Tibial nerve (tissue), 4 donors: Measurements from ENCODE around the gene IDS. TPM values are rescaled to one million over a fixed set of nuclear protein-coding genes. Genes with fewer than 3 reads are reported as not detected.

Source experiments
- DNase-seq, 2 donors: peaks; one replicate each; pipeline ENCODE4 v3.0.0-alpha.2; 2019; ENCODE audit warnings: low spot score in 2 of 2
- H3K27ac ChIP-seq, 4 donors: fragments of 200-600 bp; sonication (generic) in 3 of 4; one replicate each; pipeline ENCODE4 v1.5.1; 2017 to 2019; ENCODE audit warnings: mild to moderate bottlenecking in 1 of 4
- H3K27me3 ChIP-seq, 2 donors: fragments of 200-600 bp; sonication (generic) in 1 of 2; one replicate each; pipeline versions ENCODE4 v1.5.1 to v1.6.0; 2017 to 2019
- H3K36me3 ChIP-seq, 3 donors: fragments of 200-600 bp; sonication (generic); one replicate each; pipeline ENCODE4 v1.5.1; 2018 to 2019
- H3K4me1 ChIP-seq, 4 donors: fragments of 200-600 bp; sonication (generic) in 3 of 4; one replicate each; pipeline ENCODE4 v1.5.1; 2017 to 2019
- H3K4me3 ChIP-seq, 4 donors: fragments of 200-600 bp; sonication (generic) in 3 of 4; one replicate each; pipeline ENCODE4 v1.5.1; 2017 to 2019; ENCODE audit warnings: mild to moderate bottlenecking in 1 of 4, moderate library complexity in 1 of 4
- H3K9me3 ChIP-seq, 4 donors: fragments of 200-600 bp; sonication (generic) in 3 of 4; one replicate each; pipeline ENCODE4 v1.5.1; 2017 to 2019
- EP300 ChIP-seq, 2 donors: sonication (generic); formaldehyde crosslinking; IDR thresholded peaks; one replicate each; pipeline ENCODE4 v1.6.1; 2017; ENCODE audit warnings: antibody characterized with exemption in 2 of 2, mild to moderate bottlenecking in 1 of 2
- POLR2A ChIP-seq, 2 donors: fragments of 450-650 bp; IDR thresholded peaks; one replicate each; pipeline ENCODE4 v1.6.1; 2017; ENCODE audit warnings: antibody characterized with exemption in 2 of 2, mild to moderate bottlenecking in 2 of 2, moderate library complexity in 2 of 2
- WGBS, 2 donors: methylation state at CpG; one replicate each; pipeline ENCODE4 v1.1.5; 2018; 5-methylcytosine and 5-hydroxymethylcytosine counted together
- total RNA-seq, 4 donors: library from RNA; depleted of rRNA; stranded (reverse); fragments of >200 nt; gene quantifications; one replicate each; pipeline ENCODE4 v1.1.0, GENCODE V29; 2016
- TF ChIP-seq, protein P1 (sequence below), 5 experiments: fragments of 200-600 bp in 3 of 5; fragments of 450-650 bp in 2 of 5; sonication (generic) in 3 of 5; IDR thresholded peaks; one replicate each; pipeline ENCODE4 v1.5.1; 2016 to 2019; ENCODE audit warnings: antibody characterized with exemption in 5 of 5, mild to moderate bottlenecking in 3 of 5, moderate library complexity in 2 of 5

IDS gene
- total RNA-seq, 4 donors from 2014 or later, result 68.4 to 118 (median 92.4) TPM

DNA sequence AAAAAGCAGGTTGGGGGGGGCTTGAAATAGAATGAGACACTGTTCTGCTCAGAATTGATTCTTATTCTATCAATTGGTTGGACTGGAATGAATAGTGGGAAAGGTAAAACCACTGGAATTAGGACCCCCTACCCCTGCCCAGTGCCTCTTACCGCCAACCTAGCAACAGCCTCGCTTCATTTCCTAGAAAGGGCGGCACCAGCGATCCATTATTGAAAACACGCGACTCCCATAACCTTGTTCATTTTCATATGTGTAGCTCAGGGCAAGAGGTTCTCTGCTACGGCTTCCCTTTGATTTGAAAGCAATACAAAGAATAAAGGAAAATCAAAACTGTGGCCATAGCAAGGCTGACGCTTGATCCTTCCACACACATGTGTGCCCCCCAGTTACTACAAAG is 33.7 kb downstream of the IDS start:
- H3K27me3 ChIP-seq, result no peaks in the 10 kb centered on the region
- H3K36me3 ChIP-seq, result no peaks in the 10 kb centered on the region
- DNase-seq, result no peak
- no peak for TF ChIP-seq POLR2A (IDR thresholded peaks at IDR 0.05)
- TF ChIP-seq, protein P1, sequence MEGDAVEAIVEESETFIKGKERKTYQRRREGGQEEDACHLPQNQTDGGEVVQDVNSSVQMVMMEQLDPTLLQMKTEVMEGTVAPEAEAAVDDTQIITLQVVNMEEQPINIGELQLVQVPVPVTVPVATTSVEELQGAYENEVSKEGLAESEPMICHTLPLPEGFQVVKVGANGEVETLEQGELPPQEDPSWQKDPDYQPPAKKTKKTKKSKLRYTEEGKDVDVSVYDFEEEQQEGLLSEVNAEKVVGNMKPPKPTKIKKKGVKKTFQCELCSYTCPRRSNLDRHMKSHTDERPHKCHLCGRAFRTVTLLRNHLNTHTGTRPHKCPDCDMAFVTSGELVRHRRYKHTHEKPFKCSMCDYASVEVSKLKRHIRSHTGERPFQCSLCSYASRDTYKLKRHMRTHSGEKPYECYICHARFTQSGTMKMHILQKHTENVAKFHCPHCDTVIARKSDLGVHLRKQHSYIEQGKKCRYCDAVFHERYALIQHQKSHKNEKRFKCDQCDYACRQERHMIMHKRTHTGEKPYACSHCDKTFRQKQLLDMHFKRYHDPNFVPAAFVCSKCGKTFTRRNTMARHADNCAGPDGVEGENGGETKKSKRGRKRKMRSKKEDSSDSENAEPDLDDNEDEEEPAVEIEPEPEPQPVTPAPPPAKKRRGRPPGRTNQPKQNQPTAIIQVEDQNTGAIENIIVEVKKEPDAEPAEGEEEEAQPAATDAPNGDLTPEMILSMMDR (IDR thresholded peaks at IDR 0.05), result no peak
- H3K27ac ChIP-seq, result peak overlapping the region in 1 of 4 donors; percentile 44
- H3K4me1 ChIP-seq, result no peaks in the 10 kb centered on the region
- no peaks in the 10 kb centered on the region for H3K9me3 ChIP-seq
- WGBS, 2 donors, result 59% methylated on average over 8 of the region's 8 CpGs
- no peak overlapping the region for H3K4me3 ChIP-seq

DNA sequence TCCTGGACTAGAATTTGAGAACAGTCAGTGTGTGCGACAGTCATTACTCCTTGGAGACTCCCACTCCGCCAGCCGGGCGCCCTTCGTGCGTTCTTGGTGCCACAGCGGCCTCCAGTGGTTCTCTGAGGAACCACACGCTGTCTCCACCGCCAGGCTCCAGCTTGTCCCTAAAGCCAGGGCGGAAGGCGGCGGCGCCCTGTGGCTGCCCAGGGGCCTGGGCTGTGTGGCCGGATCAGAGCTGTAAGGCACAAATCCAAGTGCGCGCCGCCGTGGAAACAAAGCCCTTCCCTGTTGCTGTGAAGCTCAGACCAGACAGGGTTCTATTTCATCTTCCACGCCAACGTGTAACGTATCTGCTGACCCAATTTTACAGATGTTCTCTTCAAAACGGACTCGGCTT is 34.2 kb downstream of the IDS start:
- peak in 1 of 2 donors; percentile 17 for TF ChIP-seq EP300 (IDR thresholded peaks at IDR 0.05)
- TF ChIP-seq, protein P1 (IDR thresholded peaks at IDR 0.05), result peak; percentile 74 to 88 (median 85)
- no peak for TF ChIP-seq POLR2A (IDR thresholded peaks at IDR 0.05)
- WGBS, 2 donors, result 4 to 25% methylated on average over 12 to 23 of the region's 23 CpGs
- peak; percentile 46 to 59 for DNase-seq
- no peaks in the 10 kb centered on the region for H3K9me3 ChIP-seq
- H3K4me1 ChIP-seq, result no peaks in the 10 kb centered on the region
- H3K4me3 ChIP-seq, result no peak overlapping the region
- peak overlapping the region in 1 of 4 donors; percentile 44 for H3K27ac ChIP-seq
- H3K36me3 ChIP-seq, result no peaks in the 10 kb centered on the region
- no peaks in the 10 kb centered on the region for H3K27me3 ChIP-seq

DNA sequence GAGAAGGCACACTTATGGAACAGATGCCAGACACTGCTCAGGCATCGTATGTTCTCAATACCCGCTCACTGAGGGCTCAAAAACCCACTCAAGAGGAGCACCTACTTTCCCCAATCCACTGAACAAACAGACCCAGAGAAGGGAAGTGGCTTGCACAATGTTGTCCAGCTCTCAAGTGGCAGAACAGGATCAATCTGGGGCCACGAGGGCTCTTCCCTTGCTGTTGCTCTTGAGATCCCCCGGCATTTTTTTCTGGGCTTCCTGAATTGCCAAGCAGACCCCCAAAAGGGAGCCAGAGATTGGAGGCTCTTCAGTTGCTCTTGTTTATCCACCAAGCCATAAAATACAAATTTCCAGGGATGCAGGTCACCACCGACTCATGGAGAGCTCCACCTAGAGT is 35.7 kb downstream of the IDS start:
- Histone ChIP-seq H3K9me3 (no peaks in the 10 kb centered on the region), H3K27ac (no peak overlapping the region), H3K4me3 (no peak overlapping the region), H3K4me1 (no peaks in the 10 kb centered on the region), H3K27me3 (no peaks in the 10 kb centered on the region), H3K36me3 (no peaks in the 10 kb centered on the region)
- TF ChIP-seq, protein P1 (IDR thresholded peaks at IDR 0.05), result no peak
- TF ChIP-seq POLR2A (IDR thresholded peaks at IDR 0.05), result no peak
- no peak for TF ChIP-seq EP300 (IDR thresholded peaks at IDR 0.05)
- no peak for DNase-seq
- 56 to 85% methylated on average over 4 to 5 of the region's 5 CpGs for WGBS, 2 donors

DNA sequence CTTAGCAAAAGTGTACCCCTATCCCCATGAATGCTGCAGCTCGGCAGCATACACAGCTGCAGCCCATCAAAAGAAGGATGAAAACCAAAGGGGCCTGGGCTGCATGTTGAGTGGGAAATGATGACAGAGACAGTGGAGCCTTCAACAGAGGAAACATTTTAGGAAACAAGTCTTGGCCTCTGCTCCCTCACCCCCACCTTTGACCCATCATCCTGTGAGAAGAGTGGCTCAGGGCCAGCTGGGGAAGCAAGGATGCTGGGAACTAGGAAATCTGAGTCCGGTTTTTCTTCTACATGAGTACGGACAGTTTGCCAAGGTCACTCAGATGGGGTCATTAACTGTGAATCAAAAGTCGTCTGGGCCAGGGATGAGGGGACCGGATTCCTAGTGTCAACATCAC is 37.2 kb downstream of the IDS start:
- 27 to 42% methylated on average over 3 to 5 of the region's 5 CpGs for WGBS, 2 donors
- no peaks in the 10 kb centered on the region for H3K9me3 ChIP-seq
- no peak for DNase-seq

DNA sequence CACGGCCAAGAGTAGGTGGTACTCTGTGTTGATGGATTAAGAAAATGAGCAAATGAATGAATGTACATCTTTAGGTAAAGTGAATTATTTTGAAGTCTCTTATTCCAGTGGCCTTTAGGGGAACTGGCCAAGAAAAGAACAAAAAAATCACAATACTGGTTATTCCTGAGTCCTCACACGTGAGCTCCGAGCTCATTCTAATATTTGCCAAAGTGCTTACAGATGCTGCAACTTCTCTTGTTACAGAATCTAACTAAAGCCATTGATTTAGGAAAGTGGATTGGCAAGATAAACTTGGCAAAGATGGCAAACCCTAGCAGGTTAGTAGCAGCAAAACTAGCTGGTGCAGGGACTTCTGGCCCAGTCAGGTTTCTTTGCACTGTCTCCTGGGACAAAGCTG is 37.6 kb downstream of the IDS start:
- no peaks in the 10 kb centered on the region for H3K27me3 ChIP-seq
- TF ChIP-seq, protein P1 (IDR thresholded peaks at IDR 0.05), result no peak
- TF ChIP-seq EP300 (IDR thresholded peaks at IDR 0.05), result no peak
- no peak for TF ChIP-seq POLR2A (IDR thresholded peaks at IDR 0.05)
- WGBS, 2 donors, result 68 to 73% methylated on average over 3 of the region's 3 CpGs
- DNase-seq, result no peak
- H3K4me3 ChIP-seq, result no peak overlapping the region
- H3K36me3 ChIP-seq, result no peaks in the 10 kb centered on the region
- no peaks in the 10 kb centered on the region for H3K9me3 ChIP-seq
- H3K4me1 ChIP-seq, result no peaks in the 10 kb centered on the region
- no peak overlapping the region for H3K27ac ChIP-seq

More for the DNA sequence above, 37.2 kb downstream of the IDS start:
- TF ChIP-seq EP300 (IDR thresholded peaks at IDR 0.05), result no peak
- TF ChIP-seq POLR2A (IDR thresholded peaks at IDR 0.05), result no peak
- TF ChIP-seq, protein P1 (IDR thresholded peaks at IDR 0.05), result no peak
- Histone ChIP-seq H3K27me3 (no peaks in the 10 kb centered on the region), H3K4me3 (no peak overlapping the region), H3K4me1 (no peaks in the 10 kb centered on the region), H3K27ac (no peak overlapping the region), H3K36me3 (no peaks in the 10 kb centered on the region)
